PC-3 (cell line): ENCODE results near the gene NPAS4. TPM values are rescaled to one million over a fixed set of nuclear protein-coding genes. Genes with fewer than 3 reads are reported as not detected.

Experiments used
- ATAC-seq: fragments of 200-7000 bp; cut with Tn5 transposase; 2 replicates; pipeline ENCODE4 v1.9.1; 2020; ENCODE audit warnings: mild to moderate bottlenecking, moderate library complexity
- BruUV-seq: library from RNA; stranded (reverse); fragments of 400-500 nt; replicated peaks from 2 replicates; lab custom pipeline; 2021; lab: Mats Ljungman, UMichigan
- CTCF ChIA-PET: fragments of 300-600 bp; sonication (Branson Sonifier 250); formaldehyde crosslinking; loops from one replicate; lab custom pipeline; 2022; ENCODE audit warnings: antibody characterized with exemption; lab: Charles Lee
- POLR2A ChIA-PET: fragments of 300-600 bp; sonication (Branson Sonifier 250); formaldehyde crosslinking; loops from one replicate; lab custom pipeline; 2022; ENCODE audit warnings: antibody characterized with exemption; ENCODE audit not compliant: unreplicated experiment; lab: Charles Lee
- DNase-seq: peaks from one replicate; pipeline ENCODE4 v3.0.0-alpha.2; 2015
- H2AFZ ChIP-seq: fragments of 300-600 bp; sonication (generic); 2 replicates; pipeline ENCODE4 v1.6.0; 2016; ENCODE audit warnings: antibody characterized with exemption, low read length
- H3F3A ChIP-seq: fragments of 300-600 bp; sonication (generic); one replicate; pipeline ENCODE4 v1.6.0; 2017; ENCODE audit warnings: antibody characterized with exemption, low read length, control low read depth, mild to moderate bottlenecking; ENCODE audit not compliant: unreplicated experiment
- H3K27ac ChIP-seq: fragments of 300-600 bp; sonication (generic); 2 replicates; pipeline ENCODE4 v1.5.1; 2016; ENCODE audit warnings: mild to moderate bottlenecking, low read length
- H3K27me3 ChIP-seq: fragments of 300-600 bp; sonication (generic); 2 replicates; pipeline ENCODE4 v1.6.1; 2016; ENCODE audit warnings: low read length, mixed read lengths
- H3K36me3 ChIP-seq: fragments of 300-600 bp; sonication (generic); 2 replicates; pipeline ENCODE4 v1.6.1; 2016; ENCODE audit warnings: low read depth, mixed run types, low read length, mixed read lengths
- H3K4me1 ChIP-seq: fragments of 300-600 bp; sonication (generic); 2 replicates; pipeline ENCODE4 v1.5.1; 2016; ENCODE audit warnings: low read length; ENCODE audit not compliant: insufficient read depth
- H3K4me2 ChIP-seq: fragments of 300-600 bp; sonication (generic); 2 replicates; pipeline ENCODE4 v1.6.0; 2016; ENCODE audit warnings: low read length
- H3K4me3 ChIP-seq: fragments of 300-600 bp; sonication (generic); 2 replicates; pipeline ENCODE4 v1.5.1; 2016; ENCODE audit warnings: mild to moderate bottlenecking, low read length, mixed read lengths
- H3K79me2 ChIP-seq: fragments of 300-600 bp; sonication (generic); 2 replicates; pipeline ENCODE4 v1.6.1; 2017; ENCODE audit warnings: low read length, mixed read lengths
- H3K9ac ChIP-seq: fragments of 300-600 bp; sonication (generic); 2 replicates; pipeline ENCODE4 v1.6.0; 2016; ENCODE audit warnings: mild to moderate bottlenecking, low read length
- H3K9me2 ChIP-seq: fragments of 300-600 bp; sonication (generic); replicated peaks from 2 replicates; pipeline ENCODE4 v1.6.1; 2016; ENCODE audit warnings: mixed run types, low read length, mixed read lengths
- H3K9me3 ChIP-seq: fragments of 300-600 bp; sonication (generic); 2 replicates; pipeline ENCODE4 v1.6.1; 2016; ENCODE audit warnings: low read length, mixed read lengths
- H4K20me1 ChIP-seq: fragments of 300-600 bp; sonication (generic); 2 replicates; pipeline ENCODE4 v1.6.1; 2016; ENCODE audit warnings: low read length, mixed read lengths
- EZH2 ChIP-seq: fragments of 300-600 bp; sonication (generic); IDR thresholded peaks from one replicate; pipeline ENCODE4 v1.6.1; 2017; ENCODE audit warnings: antibody characterized with exemption, mild to moderate bottlenecking, low read length; ENCODE audit not compliant: unreplicated experiment
- EZH2phosphoT487 ChIP-seq: fragments of 300-600 bp; sonication (generic); IDR thresholded peaks from 2 replicates; pipeline ENCODE4 v1.6.1; 2018; ENCODE audit warnings: mild to moderate bottlenecking, antibody characterized with exemption, low read length, borderline replicate concordance
- intact Hi-C: fragments of 100-400 bp; cut with micrococcal nuclease; formaldehyde crosslinking; loops from 2 replicates; pipeline ENCODE4 v1.9.0; 2023
- total RNA-seq: library from RNA; depleted of rRNA; stranded (reverse); fragments of >200 nt; gene quantifications from 2 replicates; pipeline ENCODE4 v1.2.3, GENCODE V29; 2014
- TF ChIP-seq, protein P1 (sequence below): fragments of 300-600 bp; sonication (generic); conservative IDR thresholded peaks from 2 replicates; pipeline ENCODE4 v1.5.1; 2017; ENCODE audit warnings: antibody characterized with exemption, low read depth, mild to moderate bottlenecking, low read length

The NPAS4 gene
- total RNA-seq, 1 experiment from 2014 or later = not detected

DNA sequence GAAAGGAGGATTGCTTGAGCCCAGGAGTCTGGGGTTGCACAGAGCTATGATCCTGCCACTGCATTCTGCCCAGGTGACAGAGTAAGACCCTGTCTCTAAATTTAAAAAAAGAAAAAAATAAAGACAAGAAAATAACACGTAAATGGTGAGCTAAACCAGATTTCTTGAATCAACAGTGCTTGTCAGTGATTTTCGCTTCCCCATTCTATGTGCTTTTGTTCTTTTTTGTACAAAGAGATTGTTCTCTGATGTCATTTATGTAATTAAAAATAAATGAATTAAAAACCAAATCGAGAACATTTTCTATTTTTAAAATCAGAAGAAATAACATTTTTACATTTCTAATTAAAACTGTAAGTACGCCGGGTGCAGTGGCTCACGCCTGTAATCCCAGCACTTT, 29.5 kb upstream of the NPAS4 start:
- CTCF ChIA-PET = interaction anchor here (0.6 kb wide), 1 partner anchor 10 kb away, joined by 4 read pairs; no protein-coding TSS in a partner anchor
- Histone ChIP-seq H3K4me2 (no peak overlapping the region), H3K9me2 (no peaks in the 10 kb centered on the region), H4K20me1 (no peaks in the 10 kb centered on the region), H3K4me3 (no peak overlapping the region), H3K4me1 (0 out of 2 replicates have a peak, but pooled peaks cover 3% of the 10 kb centered on the region), H3K27ac (no peak overlapping the region), H3K9me3 (no peaks in the 10 kb centered on the region), H3K27me3 (0 out of 2 replicates have a peak, but pooled peaks cover 6% of the 10 kb centered on the region), H2AFZ (no peak overlapping the region), H3F3A (no peaks in the 10 kb centered on the region), H3K79me2 (no peaks in the 10 kb centered on the region), H3K9ac (no peak overlapping the region), H3K36me3 (no peaks in the 10 kb centered on the region)
- intact Hi-C loops = no loop called here
- POLR2A ChIA-PET = no interaction called here
- no TSS peak for BruUV-seq
- DNase-seq (no peak), ATAC-seq (no peak)
- TF ChIP-seq, protein P1, sequence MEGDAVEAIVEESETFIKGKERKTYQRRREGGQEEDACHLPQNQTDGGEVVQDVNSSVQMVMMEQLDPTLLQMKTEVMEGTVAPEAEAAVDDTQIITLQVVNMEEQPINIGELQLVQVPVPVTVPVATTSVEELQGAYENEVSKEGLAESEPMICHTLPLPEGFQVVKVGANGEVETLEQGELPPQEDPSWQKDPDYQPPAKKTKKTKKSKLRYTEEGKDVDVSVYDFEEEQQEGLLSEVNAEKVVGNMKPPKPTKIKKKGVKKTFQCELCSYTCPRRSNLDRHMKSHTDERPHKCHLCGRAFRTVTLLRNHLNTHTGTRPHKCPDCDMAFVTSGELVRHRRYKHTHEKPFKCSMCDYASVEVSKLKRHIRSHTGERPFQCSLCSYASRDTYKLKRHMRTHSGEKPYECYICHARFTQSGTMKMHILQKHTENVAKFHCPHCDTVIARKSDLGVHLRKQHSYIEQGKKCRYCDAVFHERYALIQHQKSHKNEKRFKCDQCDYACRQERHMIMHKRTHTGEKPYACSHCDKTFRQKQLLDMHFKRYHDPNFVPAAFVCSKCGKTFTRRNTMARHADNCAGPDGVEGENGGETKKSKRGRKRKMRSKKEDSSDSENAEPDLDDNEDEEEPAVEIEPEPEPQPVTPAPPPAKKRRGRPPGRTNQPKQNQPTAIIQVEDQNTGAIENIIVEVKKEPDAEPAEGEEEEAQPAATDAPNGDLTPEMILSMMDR = no peak
- TF ChIP-seq EZH2phosphoT487 = no peak
- no peak for TF ChIP-seq EZH2

DNA sequence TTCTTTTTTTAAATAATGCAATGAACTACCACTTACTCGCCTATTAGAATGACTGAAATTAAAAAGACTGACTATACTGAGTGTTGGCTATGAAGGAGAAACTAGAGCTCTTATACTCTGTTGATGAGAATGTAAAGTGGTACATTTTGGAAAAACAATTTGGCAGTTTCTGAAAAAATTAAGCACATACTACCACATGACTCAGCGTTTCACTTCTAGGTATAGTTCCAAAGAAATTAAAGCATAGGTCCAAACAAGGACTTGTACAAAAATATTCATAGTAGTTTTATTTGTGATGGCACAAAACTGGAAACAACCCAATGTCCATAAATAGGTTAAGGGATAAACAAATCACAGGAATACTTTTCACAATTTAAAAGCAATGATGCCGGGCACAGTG, 26.9 kb upstream of the NPAS4 start:
- 0 out of 2 replicates have a peak overlapping the region, but pooled peaks have one; percentile 32 for H2AFZ ChIP-seq
- BruUV-seq = no TSS peak

DNA sequence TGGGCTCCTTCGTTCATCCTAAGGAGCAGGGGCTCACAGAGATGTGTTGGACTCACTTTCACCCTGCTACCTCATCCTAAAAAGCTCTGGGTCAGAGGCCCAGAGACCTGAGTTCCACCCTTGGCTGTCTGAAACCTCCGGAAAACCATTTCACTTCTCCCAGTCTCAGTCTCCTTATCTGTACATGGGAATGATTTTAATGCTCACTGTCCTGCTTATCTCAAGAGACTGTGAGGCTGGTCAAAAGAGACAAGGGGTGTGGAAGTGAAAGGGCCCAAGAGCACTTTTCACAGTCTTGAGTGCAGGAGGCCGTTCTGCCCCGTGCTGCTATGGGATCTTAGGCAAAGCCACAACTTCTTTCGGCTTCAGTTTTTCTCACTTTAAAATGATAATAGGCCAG, 13.2 kb upstream of the NPAS4 start:
- H4K20me1 ChIP-seq = no peaks in the 10 kb centered on the region
- H2AFZ ChIP-seq = no peak overlapping the region

More for the DNA sequence above, 26.9 kb upstream of the NPAS4 start:
- Histone ChIP-seq H3F3A (no peaks in the 10 kb centered on the region), H3K4me2 (no peak overlapping the region), H3K9ac (no peak overlapping the region), H3K27ac (no peak overlapping the region), H3K9me3 (no peaks in the 10 kb centered on the region), H3K4me1 (no peaks in the 10 kb centered on the region), H3K36me3 (no peaks in the 10 kb centered on the region), H3K4me3 (no peak overlapping the region), H3K27me3 (0 out of 2 replicates have a peak, but pooled peaks cover 9% of the 10 kb centered on the region), H3K79me2 (no peaks in the 10 kb centered on the region), H3K9me2 (no peaks in the 10 kb centered on the region), H4K20me1 (no peaks in the 10 kb centered on the region)
- ATAC-seq (no peak), DNase-seq (no peak)
- ChIA-PET CTCF (no interaction called here), POLR2A (no interaction called here)
- intact Hi-C loops = no loop called here
- TF ChIP-seq EZH2phosphoT487 = no peak
- TF ChIP-seq EZH2 = no peak
- TF ChIP-seq, protein P1 = no peak

More for the DNA sequence above, 13.2 kb upstream of the NPAS4 start:
- H3K27me3 ChIP-seq = peaks cover 84% of the 10 kb centered on the region
- POLR2A ChIA-PET = no interaction called here
- H3K4me3 ChIP-seq = no peak overlapping the region
- H3K27ac ChIP-seq = no peak overlapping the region
- H3F3A ChIP-seq = no peaks in the 10 kb centered on the region
- no TSS peak for BruUV-seq
- intact Hi-C loops = loop anchor here (1.0 to 2.0 kb wide), 4 partner anchors 23 to 271 kb away; partner anchors contain the start of gene MRPL11
- ATAC-seq (no peak), DNase-seq (no peak)
- no peak overlapping the region for H3K9ac ChIP-seq
- H3K9me3 ChIP-seq = no peaks in the 10 kb centered on the region
- H3K79me2 ChIP-seq = no peaks in the 10 kb centered on the region
- H3K9me2 ChIP-seq = no peaks in the 10 kb centered on the region
- no peaks in the 10 kb centered on the region for H3K36me3 ChIP-seq
- H3K4me2 ChIP-seq = no peak overlapping the region
- no peaks in the 10 kb centered on the region; the same call in 1 of the 2 replicates for H3K4me1 ChIP-seq
- TF ChIP-seq EZH2phosphoT487 = no peak
- TF ChIP-seq, protein P1 = no peak
- TF ChIP-seq EZH2 = no peak
- CTCF ChIA-PET = interaction anchor here (0.9 kb wide), 1 partner anchor 271 kb away, joined by 6 read pairs; no protein-coding TSS in a partner anchor
